Spleen (tissue), 7 donors: ENCODE results near the gene C3orf20.

Source experiments
- POLR2A ChIP-seq, 3 donors: fragments of 450-650 bp; IDR thresholded peaks; one replicate each; pipeline ENCODE4 v1.5.1; 2017; ENCODE audit warnings: antibody characterized with exemption in 3 of 3, mild to moderate bottlenecking in 1 of 3
- TF ChIP-seq, protein P1 (sequence below), 11 experiments: fragments of 200-600 bp in 7 of 11; fragments of 450-650 bp in 4 of 11; sonication (generic) in 4 of 11; IDR thresholded peaks in 8 of 11; conservative IDR thresholded peaks in 3 of 11; 1 replicate in 7 of 11; 2 replicates in 4 of 11; pipeline versions ENCODE4 v1.4.0 to v1.8.0; 2016 to 2021; ENCODE audit warnings: antibody characterized with exemption in 11 of 11, inconsistent platforms in 4 of 11, mild to moderate bottlenecking in 1 of 11
- donor health status: DM: no; HTN: no; CAD: no; lungs with moderate emphysema.
- donor health status: DM: no; HTN: no; CAD: no.
- donor health status: DM: no; HTN: no; CAD: no.

- TF ChIP-seq POLR2A (IDR thresholded peaks at IDR 0.05) = no peak
- TF ChIP-seq, protein P1, sequence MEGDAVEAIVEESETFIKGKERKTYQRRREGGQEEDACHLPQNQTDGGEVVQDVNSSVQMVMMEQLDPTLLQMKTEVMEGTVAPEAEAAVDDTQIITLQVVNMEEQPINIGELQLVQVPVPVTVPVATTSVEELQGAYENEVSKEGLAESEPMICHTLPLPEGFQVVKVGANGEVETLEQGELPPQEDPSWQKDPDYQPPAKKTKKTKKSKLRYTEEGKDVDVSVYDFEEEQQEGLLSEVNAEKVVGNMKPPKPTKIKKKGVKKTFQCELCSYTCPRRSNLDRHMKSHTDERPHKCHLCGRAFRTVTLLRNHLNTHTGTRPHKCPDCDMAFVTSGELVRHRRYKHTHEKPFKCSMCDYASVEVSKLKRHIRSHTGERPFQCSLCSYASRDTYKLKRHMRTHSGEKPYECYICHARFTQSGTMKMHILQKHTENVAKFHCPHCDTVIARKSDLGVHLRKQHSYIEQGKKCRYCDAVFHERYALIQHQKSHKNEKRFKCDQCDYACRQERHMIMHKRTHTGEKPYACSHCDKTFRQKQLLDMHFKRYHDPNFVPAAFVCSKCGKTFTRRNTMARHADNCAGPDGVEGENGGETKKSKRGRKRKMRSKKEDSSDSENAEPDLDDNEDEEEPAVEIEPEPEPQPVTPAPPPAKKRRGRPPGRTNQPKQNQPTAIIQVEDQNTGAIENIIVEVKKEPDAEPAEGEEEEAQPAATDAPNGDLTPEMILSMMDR (IDR thresholded peaks at IDR 0.05 in 8 of 11, conservative IDR thresholded peaks at IDR 0.05 in 3 of 11) = no peak
Observed at GRCh38 chr3:14680115-14680514, 5.2 kb downstream of the C3orf20 start.
